Neural progenitor cell (in vitro differentiated cells): ENCODE results near the gene PDCD1LG2. TPM values are rescaled to one million over a fixed set of nuclear protein-coding genes. Genes with fewer than 3 reads are reported as not detected.

ENCODE experiments used
- DNase-seq: peaks from one replicate; pipeline ENCODE4 v3.0.0-alpha.2; 2016; ENCODE audit warnings: low spot score
- H2AFZ ChIP-seq: fragments of 200-600 bp; sonication (generic); replicated peaks from 2 replicates; pipeline ENCODE4 v1.6.1; 2016; ENCODE audit warnings: antibody characterized with exemption
- H3F3A ChIP-seq: fragments of 200-600 bp; sonication (generic); 2 replicates; pipeline ENCODE4 v1.6.1; 2016; ENCODE audit warnings: antibody characterized with exemption, low read depth
- H3K27ac ChIP-seq: fragments of 200-600 bp; sonication (generic); 2 replicates; pipeline ENCODE4 v1.5.1; 2016; ENCODE audit warnings: mild to moderate bottlenecking
- H3K27me3 ChIP-seq: fragments of 200-600 bp; sonication (generic); 2 replicates; pipeline ENCODE4 v1.6.1; 2016; ENCODE audit warnings: mild to moderate bottlenecking, moderate library complexity
- H3K36me3 ChIP-seq: fragments of 200-600 bp; sonication (generic); 2 replicates; pipeline ENCODE4 v1.5.1; 2016
- H3K4me1 ChIP-seq: fragments of 200-600 bp; sonication (generic); 2 replicates; pipeline ENCODE4 v1.6.1; 2016; ENCODE audit warnings: mixed run types
- H3K4me2 ChIP-seq: fragments of 200-600 bp; sonication (generic); 2 replicates; pipeline ENCODE4 v1.6.1; 2016
- H3K4me3 ChIP-seq: fragments of 200-600 bp; sonication (generic); 2 replicates; pipeline ENCODE4 v1.5.1; 2016
- H3K79me2 ChIP-seq: fragments of 200-600 bp; sonication (generic); 2 replicates; pipeline ENCODE4 v1.6.1; 2016; ENCODE audit warnings: low read depth
- H3K9ac ChIP-seq: fragments of 200-600 bp; sonication (generic); 2 replicates; pipeline ENCODE4 v1.6.1; 2016
- H3K9me3 ChIP-seq: fragments of 200-600 bp; sonication (generic); 2 replicates; pipeline ENCODE4 v1.5.1; 2016; ENCODE audit warnings: low read depth
- H4K20me1 ChIP-seq: fragments of 200-600 bp; sonication (generic); 2 replicates; pipeline ENCODE4 v1.6.1; 2016; ENCODE audit warnings: low read depth
- H3K27ac Mint-ChIP-seq: 3 replicates; pipeline ENCODE4 v1.8.0; 2021; ENCODE audit warnings: mixed read lengths
- H3K27me3 Mint-ChIP-seq: 2 replicates; pipeline ENCODE4 v1.8.0; 2022; ENCODE audit warnings: low read depth, mild to moderate bottlenecking, inconsistent platforms, moderate library complexity, mixed read lengths; ENCODE audit not compliant: insufficient read depth
- H3K36me3 Mint-ChIP-seq: 3 replicates; pipeline ENCODE4 v1.8.0; 2021; ENCODE audit warnings: mixed read lengths
- H3K4me1 Mint-ChIP-seq: 3 replicates; pipeline ENCODE4 v1.8.0; 2021; ENCODE audit warnings: mixed read lengths
- H3K4me3 Mint-ChIP-seq: 3 replicates; pipeline ENCODE4 v1.8.0; 2021; ENCODE audit warnings: mild to moderate bottlenecking, moderate library complexity, mixed read lengths
- H3K9me3 Mint-ChIP-seq: 3 replicates; pipeline ENCODE4 v1.8.0; 2020; ENCODE audit warnings: mixed read lengths
- CTCF ChIP-seq: fragments of 200-600 bp; sonication (generic); IDR thresholded peaks from 2 replicates; pipeline ENCODE4 v1.5.1; 2017; ENCODE audit warnings: antibody characterized with exemption, mild to moderate bottlenecking
- EZH2 ChIP-seq: fragments of 200-600 bp; sonication (generic); IDR thresholded peaks from 2 replicates; pipeline ENCODE4 v1.6.1; 2017; ENCODE audit warnings: antibody characterized with exemption, mild to moderate bottlenecking, moderate library complexity
- EZH2phosphoT487 ChIP-seq: fragments of 200-600 bp; sonication (generic); IDR thresholded peaks from 2 replicates; pipeline ENCODE4 v1.6.1; 2017; ENCODE audit warnings: antibody characterized with exemption
- total RNA-seq: library from RNA; depleted of rRNA; stranded (reverse); fragments of >200 nt; gene quantifications from 2 replicates; pipeline ENCODE4 v1.2.3, GENCODE V29; 2015; ENCODE audit warnings: low replicate concordance

Gene PDCD1LG2
- total RNA-seq, 1 donor from 2014 or later = not detected

- no peaks in the 10 kb centered on the region for H3F3A ChIP-seq
- H3K27me3 ChIP-seq = no peaks in the 10 kb centered on the region
- H3K27ac Mint-ChIP-seq = no peak overlapping the region
- no peaks in the 10 kb centered on the region for H3K79me2 ChIP-seq
- no peaks in the 10 kb centered on the region for H3K36me3 ChIP-seq
- H3K27ac ChIP-seq = no peak overlapping the region
- DNase-seq = no peak
- H3K4me3 Mint-ChIP-seq = no peak overlapping the region
- no peaks in the 10 kb centered on the region for H4K20me1 ChIP-seq
- peaks cover 3% of the 10 kb centered on the region for H3K4me1 Mint-ChIP-seq
- no peaks in the 10 kb centered on the region for H3K9me3 Mint-ChIP-seq
- no peaks in the 10 kb centered on the region for H3K9me3 ChIP-seq
- no peak overlapping the region for H2AFZ ChIP-seq
- no peak for TF ChIP-seq EZH2phosphoT487
- no peak for TF ChIP-seq EZH2
- TF ChIP-seq CTCF = no peak
- no peak overlapping the region for H3K4me3 ChIP-seq
- peaks cover 2% of the 10 kb centered on the region for H3K27me3 Mint-ChIP-seq
- H3K36me3 Mint-ChIP-seq = no peaks in the 10 kb centered on the region
- no peak overlapping the region for H3K4me2 ChIP-seq
- no peak overlapping the region for H3K9ac ChIP-seq
- no peaks in the 10 kb centered on the region for H3K4me1 ChIP-seq
Observed at GRCh38 chr9:5569409-5569808, 59.1 kb downstream of the PDCD1LG2 start.

- Histone ChIP-seq H3K79me2 (no peaks in the 10 kb centered on the region), H2AFZ (no peak overlapping the region), H3K4me1 (no peaks in the 10 kb centered on the region), H3K9me3 (no peaks in the 10 kb centered on the region), H3F3A (no peaks in the 10 kb centered on the region), H4K20me1 (no peaks in the 10 kb centered on the region), H3K27ac (no peak overlapping the region), H3K4me2 (no peak overlapping the region), H3K36me3 (no peaks in the 10 kb centered on the region), H3K27me3 (no peaks in the 10 kb centered on the region), H3K9ac (no peak overlapping the region), H3K4me3 (no peak overlapping the region)
- H3K9me3 Mint-ChIP-seq = no peaks in the 10 kb centered on the region
- H3K36me3 Mint-ChIP-seq = no peaks in the 10 kb centered on the region
- H3K4me3 Mint-ChIP-seq = no peak overlapping the region
- peak overlapping the region; percentile 40 for H3K27ac Mint-ChIP-seq
- no peak for TF ChIP-seq CTCF
- TF ChIP-seq EZH2phosphoT487 = no peak
- TF ChIP-seq EZH2 = no peak
- peaks cover 2% of the 10 kb centered on the region for H3K27me3 Mint-ChIP-seq
- DNase-seq = no peak
- peaks cover 3% of the 10 kb centered on the region for H3K4me1 Mint-ChIP-seq
Observed at GRCh38 chr9:5569891-5570290, 59.6 kb downstream of the PDCD1LG2 start.

GRCh38 chr9:5571629-5572232, 61.4 kb downstream of the PDCD1LG2 start:
- Histone ChIP-seq H3K9ac (no peak overlapping the region), H3K79me2 (no peaks in the 10 kb centered on the region), H3K9me3 (no peaks in the 10 kb centered on the region), H3K4me2 (no peak overlapping the region), H4K20me1 (no peaks in the 10 kb centered on the region), H2AFZ (no peak overlapping the region), H3K27ac (no peak overlapping the region), H3K27me3 (no peaks in the 10 kb centered on the region), H3K4me3 (no peak overlapping the region), H3F3A (no peaks in the 10 kb centered on the region), H3K4me1 (no peaks in the 10 kb centered on the region), H3K36me3 (no peaks in the 10 kb centered on the region)
- no peak for DNase-seq
- no peak for TF ChIP-seq EZH2
- Mint-ChIP-seq H3K4me1 (peaks cover 3% of the 10 kb centered on the region), H3K9me3 (no peaks in the 10 kb centered on the region), H3K36me3 (no peaks in the 10 kb centered on the region), H3K27me3 (peaks cover 2% of the 10 kb centered on the region), H3K4me3 (no peak overlapping the region), H3K27ac (no peak overlapping the region)

GRCh38 chr9:5574097-5574496, 63.8 kb downstream of the PDCD1LG2 start:
- no peaks in the 10 kb centered on the region for H3K27me3 ChIP-seq
- H3K9ac ChIP-seq = no peak overlapping the region
- H3K9me3 ChIP-seq = no peaks in the 10 kb centered on the region
- no peak overlapping the region for H3K27ac ChIP-seq
- H3K27ac Mint-ChIP-seq = no peak overlapping the region
- no peak overlapping the region for H3K4me2 ChIP-seq
- no peak overlapping the region for H2AFZ ChIP-seq
- no peaks in the 10 kb centered on the region for H3K9me3 Mint-ChIP-seq
- TF ChIP-seq CTCF (no peak), EZH2phosphoT487 (no peak), EZH2 (no peak)
- no peaks in the 10 kb centered on the region for H3K79me2 ChIP-seq
- H3K27me3 Mint-ChIP-seq = peaks cover 2% of the 10 kb centered on the region
- peaks cover 3% of the 10 kb centered on the region for H3K4me1 Mint-ChIP-seq
- no peaks in the 10 kb centered on the region for H4K20me1 ChIP-seq
- no peaks in the 10 kb centered on the region for H3F3A ChIP-seq
- no peak for DNase-seq
- no peaks in the 10 kb centered on the region for H3K36me3 Mint-ChIP-seq
- H3K36me3 ChIP-seq = no peaks in the 10 kb centered on the region
- H3K4me3 ChIP-seq = no peak overlapping the region
- no peak overlapping the region for H3K4me3 Mint-ChIP-seq
- H3K4me1 ChIP-seq = no peaks in the 10 kb centered on the region
